AG10803 (cell line): ENCODE data around the gene TBRG4.

Source experiments
- DNase-seq: peaks from one replicate; pipeline ENCODE4 v3.0.0; 2010; ENCODE audit warnings: low read depth
- H3K4me3 ChIP-seq: 2 replicates; pipeline ENCODE4 v1.5.1; 2011; ENCODE audit warnings: mild to moderate bottlenecking, low read length, control low read depth
- CTCF ChIP-seq: conservative IDR thresholded peaks from 2 replicates; pipeline ENCODE4 v1.5.1; 2011; ENCODE audit warnings: mild to moderate bottlenecking, low read length, control low read depth, inconsistent platforms

Gene TBRG4

GRCh38 chr7:45151131-45151684 lies 39.7 kb upstream of the TBRG4 start:
- TF ChIP-seq CTCF: no peak
- H3K4me3 ChIP-seq: no peak overlapping the region
- no peak for DNase-seq

- H3K4me3 ChIP-seq: no peak overlapping the region
- DNase-seq: no peak
- no peak for TF ChIP-seq CTCF
These were observed 38.7 kb upstream of the TBRG4 start for GRCh38 chr7:45150199-45150598.

- DNase-seq: no peak
- H3K4me3 ChIP-seq: no peak overlapping the region
- TF ChIP-seq CTCF: no peak
These were observed 38.1 kb upstream of the TBRG4 start for GRCh38 chr7:45149606-45150005.

- TF ChIP-seq CTCF: no peak
- H3K4me3 ChIP-seq: no peak overlapping the region
- DNase-seq: no peak
These were observed 37.1 kb upstream of the TBRG4 start for GRCh38 chr7:45148653-45148973.

- H3K4me3 ChIP-seq: no peak overlapping the region
- no peak for DNase-seq
- TF ChIP-seq CTCF: no peak
These were observed 36.6 kb upstream of the TBRG4 start for GRCh38 chr7:45147858-45148652.

- no peak for DNase-seq
- H3K4me3 ChIP-seq: no peak overlapping the region
- TF ChIP-seq CTCF: no peak
These were observed 35.3 kb upstream of the TBRG4 start for GRCh38 chr7:45146531-45147379.

GRCh38 chr7:45145881-45146280 lies 34.4 kb upstream of the TBRG4 start:
- DNase-seq: no peak
- no peak overlapping the region for H3K4me3 ChIP-seq
- no peak for TF ChIP-seq CTCF
